HG02642 (cell line): ENCODE results near the gene SUDS3.
"Not testable (repeated sequence)": the region's sequence is repeated elsewhere in the genome, so short reads cannot be mapped to it uniquely, and the experiment has no call there.

ENCODE experiments used
- ATAC-seq: cut with Tn5 transposase; IDR thresholded peaks from one replicate; pipeline ENCODE4 v1.9.1; 2021; ENCODE audit warnings: mild to moderate bottlenecking; ENCODE audit not compliant: unreplicated experiment, poor library complexity

Gene SUDS3, protein sequence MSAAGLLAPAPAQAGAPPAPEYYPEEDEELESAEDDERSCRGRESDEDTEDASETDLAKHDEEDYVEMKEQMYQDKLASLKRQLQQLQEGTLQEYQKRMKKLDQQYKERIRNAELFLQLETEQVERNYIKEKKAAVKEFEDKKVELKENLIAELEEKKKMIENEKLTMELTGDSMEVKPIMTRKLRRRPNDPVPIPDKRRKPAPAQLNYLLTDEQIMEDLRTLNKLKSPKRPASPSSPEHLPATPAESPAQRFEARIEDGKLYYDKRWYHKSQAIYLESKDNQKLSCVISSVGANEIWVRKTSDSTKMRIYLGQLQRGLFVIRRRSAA

DNA sequence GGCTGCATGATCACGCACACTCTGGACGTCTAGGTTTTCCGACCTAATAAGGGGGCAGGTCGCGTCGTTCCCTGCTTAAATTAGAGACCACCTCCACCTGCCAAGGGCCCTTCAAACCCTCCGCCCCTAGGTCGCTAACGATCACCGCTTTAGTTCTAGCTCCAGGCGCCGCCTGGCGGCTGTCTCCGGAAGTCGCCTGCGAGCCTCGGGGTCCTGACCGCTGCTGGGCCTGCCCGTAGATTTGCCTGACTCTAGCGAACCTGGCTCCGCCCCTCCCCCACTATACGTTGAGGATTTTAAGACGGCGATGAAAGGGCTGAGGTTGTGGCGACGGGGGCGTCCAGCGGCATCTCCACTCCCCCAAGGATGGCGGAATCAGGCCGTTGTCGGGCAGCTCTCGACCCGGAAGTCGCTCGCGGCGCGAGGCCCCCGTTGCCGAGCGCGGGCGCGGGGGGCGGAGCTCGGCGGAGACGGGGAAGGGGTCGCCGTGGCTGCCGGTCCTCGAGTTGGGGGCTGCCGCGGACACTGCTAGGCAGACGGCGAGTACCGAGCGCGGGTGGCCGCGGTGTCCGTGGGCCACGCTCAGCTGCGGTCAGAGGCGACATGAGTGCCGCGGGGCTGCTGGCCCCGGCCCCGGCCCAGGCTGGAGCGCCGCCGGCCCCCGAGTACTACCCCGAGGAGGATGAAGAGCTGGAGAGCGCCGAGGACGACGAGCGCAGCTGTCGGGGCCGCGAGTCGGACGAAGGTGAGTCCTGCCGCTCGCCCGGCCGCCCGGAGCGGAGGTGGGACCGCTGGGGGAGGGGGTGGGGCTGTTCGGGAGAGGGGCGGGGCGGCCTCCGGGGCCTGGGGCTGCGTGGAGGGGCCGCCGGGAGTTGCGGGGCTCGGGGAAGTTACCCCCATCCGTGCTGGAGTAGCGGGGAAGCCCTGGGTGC lies at the start of gene SUDS3:
Gene SUDS3, plus strand, starts transcription at position 467 of the 932 bp plus-strand sequence. Its CDS starts 137 bp downstream, at position 604.
- peak; percentile 36 for ATAC-seq

DNA sequence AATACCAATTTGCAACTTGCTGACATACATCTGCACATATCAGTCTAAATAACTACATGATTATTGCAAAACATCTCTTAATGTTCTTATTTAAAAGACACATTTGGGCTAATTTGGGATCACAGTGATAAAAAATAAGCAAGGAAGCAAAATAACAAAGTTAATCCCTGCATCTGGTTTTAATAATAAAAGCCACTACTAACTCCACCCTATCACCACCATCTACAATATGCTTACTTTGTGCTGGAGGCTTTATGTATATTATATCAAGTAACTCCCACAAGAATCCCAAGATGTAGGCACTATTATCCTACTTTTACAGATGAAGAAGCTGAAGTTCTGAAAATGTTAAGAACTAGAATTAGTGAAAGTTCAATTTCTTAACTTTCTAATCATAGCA lies 49.4 kb upstream of the SUDS3 start:
- ATAC-seq, result no peak

GRCh38 chr12:118327391-118327790 lies 49.0 kb upstream of the SUDS3 start:
- ATAC-seq, result no peak

DNA sequence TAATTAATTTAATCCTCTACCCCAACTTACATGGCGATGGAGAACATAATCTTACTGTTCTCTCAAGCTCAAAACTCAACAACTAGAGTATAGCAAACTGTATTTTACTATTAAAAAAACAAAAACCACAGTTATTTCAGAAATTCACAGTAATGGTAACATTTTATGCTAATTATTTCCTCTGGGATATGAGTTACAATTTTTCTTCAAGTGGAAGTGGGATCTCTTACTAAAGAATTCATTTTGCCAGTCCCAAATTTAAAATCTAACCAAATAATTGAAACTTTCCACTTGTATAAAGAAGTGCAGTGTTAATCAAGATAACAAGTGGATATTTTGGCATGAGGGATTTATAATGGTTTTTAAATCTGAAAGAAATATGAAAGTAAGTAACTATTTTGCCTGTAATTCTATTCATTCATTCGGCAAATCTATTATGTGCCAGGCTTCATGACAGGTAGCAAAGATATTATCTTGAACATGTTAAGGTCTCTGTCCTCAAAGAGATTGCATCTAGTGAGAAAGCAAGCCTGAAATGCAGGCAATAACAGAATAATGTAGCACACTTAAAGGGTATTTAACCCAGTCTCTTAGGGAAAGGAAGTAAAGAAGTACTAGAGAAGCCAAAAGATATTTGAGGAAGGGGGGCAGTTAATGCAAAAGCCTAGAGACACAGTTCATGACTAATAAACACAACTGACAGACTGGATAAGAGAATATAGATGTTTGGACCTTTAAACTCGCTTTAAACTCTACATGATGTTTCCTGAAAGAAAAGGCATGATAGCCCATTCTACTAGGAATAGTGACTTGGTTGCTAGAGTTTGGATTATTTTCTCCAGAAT lies 47.6 kb upstream of the SUDS3 start:
- ATAC-seq, result no peak

- peak; percentile 77 for ATAC-seq
Observed at GRCh38 chr12:118330421-118331018, 45.8 kb upstream of the SUDS3 start.

- ATAC-seq, result no peak
Observed at GRCh38 chr12:118332511-118332910, 43.8 kb upstream of the SUDS3 start.

DNA sequence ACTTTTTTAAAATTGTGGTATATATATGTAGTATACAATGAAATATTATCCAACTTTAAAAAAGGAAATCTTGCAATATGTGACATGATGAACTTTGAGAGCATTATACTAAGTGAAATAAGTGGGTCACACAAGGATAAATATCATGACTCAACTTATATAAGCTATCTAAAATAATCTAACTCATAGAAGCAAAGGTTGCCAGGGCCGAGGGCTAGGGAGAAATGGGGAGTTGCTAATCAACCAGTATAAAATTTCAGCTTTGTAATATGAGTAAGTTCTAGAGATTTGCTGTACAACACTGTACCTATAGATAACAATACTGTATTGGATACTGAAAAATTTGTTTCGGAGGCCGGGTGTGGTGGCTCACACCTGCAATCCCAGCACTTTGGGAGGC lies 42.1 kb upstream of the SUDS3 start:
- ATAC-seq, result no peak

DNA sequence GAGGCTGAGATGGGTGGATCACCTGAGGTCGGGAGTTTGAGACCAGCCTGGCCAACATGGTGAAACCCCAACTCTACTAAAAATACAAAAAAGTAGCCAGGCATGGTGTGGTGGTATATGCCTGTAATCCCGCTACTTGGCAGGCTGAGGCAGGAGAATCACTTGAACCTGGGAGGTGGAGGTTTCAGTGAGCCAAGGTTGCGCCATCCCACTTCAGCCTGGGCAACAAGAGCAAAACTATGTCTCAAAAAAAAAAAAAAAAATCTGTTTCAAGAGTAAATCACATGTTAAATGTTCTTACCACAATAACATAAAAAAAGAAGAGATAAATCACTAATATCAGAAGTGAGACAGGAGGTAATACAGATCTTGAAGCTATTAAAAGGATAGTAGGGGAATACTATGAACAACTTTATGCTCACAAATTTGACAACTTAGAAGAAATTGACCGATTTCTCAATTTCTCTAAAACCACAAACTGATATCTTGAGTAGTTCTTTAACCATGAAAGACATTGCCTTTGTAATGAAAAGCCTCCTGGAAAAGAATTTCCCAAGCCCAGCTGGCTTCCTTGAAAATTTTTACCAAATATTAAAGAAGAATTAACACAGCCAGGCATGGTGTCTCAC lies 41.3 kb upstream of the SUDS3 start:
- no peak for ATAC-seq

GRCh38 chr12:118336123-118336522 lies 40.2 kb upstream of the SUDS3 start:
- no peak for ATAC-seq

GRCh38 chr12:118337194-118337838 lies 39.0 kb upstream of the SUDS3 start:
- no peak for ATAC-seq

DNA sequence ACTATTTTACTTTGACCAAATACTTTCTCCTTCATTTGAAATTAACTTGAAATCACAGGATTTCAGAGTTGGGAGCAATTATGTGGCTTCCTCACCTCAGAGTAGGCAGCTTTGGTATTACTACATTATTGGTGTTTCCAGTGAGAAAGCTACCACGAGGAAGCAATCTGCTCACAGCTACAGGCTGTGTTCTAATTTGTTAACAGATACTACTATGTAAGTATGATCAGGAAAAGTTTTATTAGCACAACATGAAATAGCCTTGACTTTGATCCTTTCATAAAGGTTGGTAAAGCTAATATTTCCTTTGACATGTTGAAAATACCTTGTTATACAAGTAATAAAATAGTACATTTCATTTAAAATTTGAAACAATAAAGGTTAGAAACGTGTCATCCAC lies 34.3 kb upstream of the SUDS3 start:
- no peak for ATAC-seq

DNA sequence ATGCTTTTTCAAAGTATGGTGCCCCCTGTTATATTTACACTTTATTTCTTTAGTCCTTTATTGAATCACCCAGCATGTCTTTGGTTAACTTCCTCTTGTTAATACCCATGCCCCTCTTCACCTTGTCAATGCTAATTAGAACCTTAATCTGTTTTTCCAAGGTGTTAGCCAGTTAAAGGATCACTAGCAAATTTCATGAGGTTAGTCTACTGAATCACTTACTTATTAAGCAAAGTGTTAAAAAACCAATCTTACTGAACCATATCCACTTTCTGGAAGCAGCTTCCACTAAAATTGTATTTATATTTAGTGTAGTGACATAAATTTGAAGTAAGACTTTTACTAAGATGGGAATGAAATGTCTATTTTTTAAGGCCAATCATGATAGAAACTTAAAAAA lies 31.5 kb upstream of the SUDS3 start:
- no peak for ATAC-seq

DNA sequence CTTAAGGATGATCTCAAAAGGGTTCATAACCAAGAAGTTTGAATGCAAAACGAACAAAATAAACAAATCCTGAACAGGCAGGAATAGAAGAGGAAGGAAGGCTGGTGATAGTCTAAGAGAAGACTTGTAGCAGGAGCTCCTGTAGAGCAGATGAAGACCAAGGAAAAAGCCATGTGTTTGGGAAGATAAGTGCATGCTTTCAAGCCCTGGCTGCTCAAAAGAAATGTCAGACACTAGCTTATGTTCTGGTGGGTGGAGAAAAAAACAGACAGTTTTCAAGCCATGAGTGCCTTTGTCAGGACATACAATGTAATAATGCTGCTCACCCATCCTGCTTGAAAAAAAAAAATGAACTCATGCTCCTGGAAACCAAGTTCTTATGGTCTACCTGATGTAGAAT lies 31.0 kb upstream of the SUDS3 start:
- ATAC-seq, result no peak

- ATAC-seq, result peak; percentile 70
Observed at GRCh38 chr12:118346895-118347294, 29.5 kb upstream of the SUDS3 start.

DNA sequence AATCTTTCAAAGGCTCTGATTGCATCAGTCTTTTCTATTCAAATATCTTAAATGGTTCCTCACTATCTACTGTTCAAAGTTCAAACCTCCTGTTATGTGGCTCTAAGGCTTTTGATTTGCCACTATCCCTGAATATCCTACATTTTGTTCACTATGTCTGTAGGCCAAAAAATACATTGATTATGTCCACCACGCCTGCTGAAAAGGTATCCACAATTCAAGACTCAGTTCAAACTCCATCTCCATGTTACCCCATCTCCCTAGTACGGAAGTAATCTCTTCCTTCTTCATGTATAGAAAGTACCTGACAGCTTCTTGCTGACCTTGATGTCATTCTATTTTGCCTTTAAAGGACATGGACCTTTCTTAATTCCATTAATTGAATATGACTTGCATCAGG lies 28.4 kb upstream of the SUDS3 start:
- ATAC-seq, result no peak

GRCh38 chr12:118350908-118351559 lies 25.3 kb upstream of the SUDS3 start:
- no peak for ATAC-seq

DNA sequence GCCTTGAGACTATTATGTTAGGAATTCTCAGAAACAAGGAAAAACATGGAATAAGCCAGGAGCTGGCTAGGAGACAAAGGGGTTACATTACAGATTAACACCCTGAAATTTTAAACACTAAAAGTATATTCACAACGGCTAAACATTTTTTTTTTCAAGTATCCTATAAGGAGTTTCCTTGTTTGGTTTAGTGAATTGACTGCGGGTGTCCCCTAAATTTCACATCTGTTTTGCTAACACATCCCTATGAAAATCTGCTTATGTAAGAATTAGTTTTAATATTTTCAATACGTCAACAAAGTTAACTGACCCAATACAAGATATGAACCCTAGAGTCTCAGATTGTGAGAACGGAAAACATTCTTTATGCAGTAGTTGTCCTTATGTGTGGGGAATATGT lies 22.6 kb upstream of the SUDS3 start:
- ATAC-seq, result no peak

DNA sequence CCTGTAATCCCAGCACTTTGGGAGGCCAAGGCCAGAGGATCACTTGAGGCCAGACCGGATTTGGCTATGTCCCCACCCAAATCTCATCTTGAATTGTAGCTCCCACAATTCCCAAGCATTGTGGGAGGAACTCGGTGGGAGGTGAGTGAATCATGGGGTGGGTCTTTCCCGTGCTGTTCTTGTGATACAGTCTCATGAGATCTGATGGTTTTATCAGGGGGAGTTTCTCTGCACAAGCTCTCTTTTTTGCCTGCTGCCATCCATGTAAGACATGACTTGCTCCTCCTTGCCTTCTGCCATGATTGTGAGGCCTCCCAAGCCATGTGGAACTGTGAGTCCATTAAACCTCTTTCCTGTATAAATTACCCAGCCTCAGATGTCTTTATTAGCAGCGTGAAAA lies 21.9 kb upstream of the SUDS3 start:
- not testable (repeated sequence) for ATAC-seq

DNA sequence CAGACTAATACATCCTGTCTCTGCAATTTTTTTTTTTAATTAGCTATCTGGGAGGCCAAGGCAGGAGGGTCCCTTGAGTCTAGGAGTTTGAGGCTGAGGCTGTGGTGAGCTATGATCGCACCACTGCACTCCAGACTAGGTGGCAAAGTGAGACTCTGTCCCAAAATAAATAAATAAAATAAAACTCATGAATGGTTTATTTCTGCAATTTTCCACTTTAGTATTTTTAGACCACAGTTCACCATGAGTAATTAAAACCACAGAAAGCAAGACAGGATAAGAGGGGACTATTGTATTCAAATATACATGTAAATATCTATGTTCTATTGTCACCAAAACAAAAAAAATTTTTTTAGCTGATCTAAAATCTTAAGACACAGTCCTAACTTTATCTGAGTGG lies 21.5 kb upstream of the SUDS3 start:
- no peak for ATAC-seq
